H1 (cell line): Measurements from ENCODE around the gene TRIM39. TPM values are rescaled to one million over a fixed set of nuclear protein-coding genes. Genes with fewer than 3 reads are reported as not detected.

Experiments
- CHD2 ChIP-seq: IDR thresholded peaks from 2 replicates; pipeline ENCODE4 v1.6.1; 2012; ENCODE audit warnings: low read length, improper control_type of control experiment
- SIN3A ChIP-seq, 2 experiments: IDR thresholded peaks in 1 of 2; conservative IDR thresholded peaks in 1 of 2; 2 replicates each; pipeline ENCODE4 v1.6.1; 2011 to 2012; ENCODE audit warnings: low read length in 2 of 2, improper control_type of control experiment in 1 of 2, low read depth in 1 of 2, mild to moderate bottlenecking in 1 of 2
- SIX5 ChIP-seq: IDR thresholded peaks from 2 replicates; pipeline ENCODE4 v1.6.1; 2011; ENCODE audit warnings: mild to moderate bottlenecking, low read depth, low read length
- SP4 ChIP-seq: IDR thresholded peaks from 2 replicates; pipeline ENCODE4 v1.6.1; 2012; ENCODE audit warnings: low read length, inconsistent platforms
- TAF1 ChIP-seq: IDR thresholded peaks from 2 replicates; pipeline ENCODE4 v1.6.1; 2011; ENCODE audit warnings: mild to moderate bottlenecking, low read depth, low read length
- polyA plus RNA-seq, 7 experiments: library from polyadenylated mRNA; depleted of rRNA in 3 of 7; stranded (reverse) in 5 of 7; unstranded in 2 of 7; fragments of >200 nt in 5 of 7; fragments of 200-250 nt in 2 of 7; gene quantifications; 1 replicate in 5 of 7; 2 replicates in 1 of 7; 4 replicates in 1 of 7; pipeline versions ENCODE4 v1.2.1 to v1.2.3, GENCODE V29; 2011 to 2013; ENCODE audit warnings: missing spikeins in 2 of 7, mixed read lengths in 2 of 7
- total RNA-seq: library from RNA; stranded (reverse); fragmentation: NEBNext Ultra II Directional; extraction: Animal tissue kit (Norgen Biotek cat#: 25700); gene quantifications from 2 replicates; pipeline ENCODE4 v1.2.1, GENCODE V29; 2021
- TF ChIP-seq, protein P1 (sequence below): IDR thresholded peaks from 2 replicates; pipeline ENCODE4 v1.6.1; 2012; ENCODE audit warnings: inconsistent platforms
- TF ChIP-seq, protein P2 (sequence below), 3 experiments: IDR thresholded peaks; 1 replicate in 2 of 3; 2 replicates in 1 of 3; pipeline versions ENCODE4 v1.5.1 to v1.6.1; 2011; ENCODE audit warnings: low read length in 3 of 3, mild to moderate bottlenecking in 3 of 3, inconsistent platforms in 2 of 3, low read depth in 1 of 3, moderate library complexity in 1 of 3; ENCODE audit not compliant: insufficient read depth in 1 of 3; ENCODE audit errors: control extremely low read depth in 1 of 3
- TF ChIP-seq, protein P3 (sequence below): fragments of 300-600 bp; sonication (generic); IDR thresholded peaks from 2 replicates; pipeline ENCODE4 v1.7.1; 2012; ENCODE audit warnings: low read length, moderate library complexity, mild to moderate bottlenecking, inconsistent platforms; ENCODE audit not compliant: insufficient replicate concordance

Gene TRIM39
- total and polyA plus RNA-seq, 2 of the 8 experiments (the other 6 are each of a cell fraction or from before 2014, with no cell fraction given), result 7.3 to 26.1 TPM

DNA sequence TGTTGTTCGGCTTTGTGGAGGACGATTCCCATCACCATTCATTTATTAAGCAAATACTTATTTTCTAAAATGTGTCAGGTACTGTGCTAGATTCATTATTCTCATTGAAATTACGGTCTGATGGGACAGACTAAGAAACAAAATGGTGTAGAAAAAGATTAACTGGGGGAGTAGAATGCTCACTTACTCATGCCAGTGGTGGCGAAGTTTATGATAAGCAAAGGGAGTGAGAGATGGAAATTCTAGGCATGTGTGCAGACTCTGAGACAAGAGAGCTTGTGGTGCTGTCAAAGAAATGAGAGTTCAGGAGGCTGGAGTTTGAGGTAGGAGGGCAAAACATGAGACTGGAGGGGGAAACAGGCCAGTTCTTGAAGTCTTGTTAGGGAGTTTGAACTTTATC lies 19.1 kb downstream of the TRIM39 start (continued):
- TF ChIP-seq, protein P1, sequence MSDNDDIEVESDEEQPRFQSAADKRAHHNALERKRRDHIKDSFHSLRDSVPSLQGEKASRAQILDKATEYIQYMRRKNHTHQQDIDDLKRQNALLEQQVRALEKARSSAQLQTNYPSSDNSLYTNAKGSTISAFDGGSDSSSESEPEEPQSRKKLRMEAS, result no peak
- TF ChIP-seq, protein P2, sequence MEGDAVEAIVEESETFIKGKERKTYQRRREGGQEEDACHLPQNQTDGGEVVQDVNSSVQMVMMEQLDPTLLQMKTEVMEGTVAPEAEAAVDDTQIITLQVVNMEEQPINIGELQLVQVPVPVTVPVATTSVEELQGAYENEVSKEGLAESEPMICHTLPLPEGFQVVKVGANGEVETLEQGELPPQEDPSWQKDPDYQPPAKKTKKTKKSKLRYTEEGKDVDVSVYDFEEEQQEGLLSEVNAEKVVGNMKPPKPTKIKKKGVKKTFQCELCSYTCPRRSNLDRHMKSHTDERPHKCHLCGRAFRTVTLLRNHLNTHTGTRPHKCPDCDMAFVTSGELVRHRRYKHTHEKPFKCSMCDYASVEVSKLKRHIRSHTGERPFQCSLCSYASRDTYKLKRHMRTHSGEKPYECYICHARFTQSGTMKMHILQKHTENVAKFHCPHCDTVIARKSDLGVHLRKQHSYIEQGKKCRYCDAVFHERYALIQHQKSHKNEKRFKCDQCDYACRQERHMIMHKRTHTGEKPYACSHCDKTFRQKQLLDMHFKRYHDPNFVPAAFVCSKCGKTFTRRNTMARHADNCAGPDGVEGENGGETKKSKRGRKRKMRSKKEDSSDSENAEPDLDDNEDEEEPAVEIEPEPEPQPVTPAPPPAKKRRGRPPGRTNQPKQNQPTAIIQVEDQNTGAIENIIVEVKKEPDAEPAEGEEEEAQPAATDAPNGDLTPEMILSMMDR (IDR thresholded peaks at IDR 0.05; ENCODE audit: control extremely low read depth in 1 of 3, insufficient read depth in 1 of 3, low read depth in 1 of 3, low read length in 3 of 3), result no peak
- TF ChIP-seq SIX5 (no peak), SP4 (no peak), SIN3A (conservative IDR thresholded peaks at IDR 0.05 in 1 of 2, IDR thresholded peaks at IDR 0.05 in 1 of 2; ENCODE audit: low read depth in 1 of 2, low read length in 2 of 2) (no peak), TAF1 (no peak), CHD2 (no peak)
- TF ChIP-seq, protein P3, sequence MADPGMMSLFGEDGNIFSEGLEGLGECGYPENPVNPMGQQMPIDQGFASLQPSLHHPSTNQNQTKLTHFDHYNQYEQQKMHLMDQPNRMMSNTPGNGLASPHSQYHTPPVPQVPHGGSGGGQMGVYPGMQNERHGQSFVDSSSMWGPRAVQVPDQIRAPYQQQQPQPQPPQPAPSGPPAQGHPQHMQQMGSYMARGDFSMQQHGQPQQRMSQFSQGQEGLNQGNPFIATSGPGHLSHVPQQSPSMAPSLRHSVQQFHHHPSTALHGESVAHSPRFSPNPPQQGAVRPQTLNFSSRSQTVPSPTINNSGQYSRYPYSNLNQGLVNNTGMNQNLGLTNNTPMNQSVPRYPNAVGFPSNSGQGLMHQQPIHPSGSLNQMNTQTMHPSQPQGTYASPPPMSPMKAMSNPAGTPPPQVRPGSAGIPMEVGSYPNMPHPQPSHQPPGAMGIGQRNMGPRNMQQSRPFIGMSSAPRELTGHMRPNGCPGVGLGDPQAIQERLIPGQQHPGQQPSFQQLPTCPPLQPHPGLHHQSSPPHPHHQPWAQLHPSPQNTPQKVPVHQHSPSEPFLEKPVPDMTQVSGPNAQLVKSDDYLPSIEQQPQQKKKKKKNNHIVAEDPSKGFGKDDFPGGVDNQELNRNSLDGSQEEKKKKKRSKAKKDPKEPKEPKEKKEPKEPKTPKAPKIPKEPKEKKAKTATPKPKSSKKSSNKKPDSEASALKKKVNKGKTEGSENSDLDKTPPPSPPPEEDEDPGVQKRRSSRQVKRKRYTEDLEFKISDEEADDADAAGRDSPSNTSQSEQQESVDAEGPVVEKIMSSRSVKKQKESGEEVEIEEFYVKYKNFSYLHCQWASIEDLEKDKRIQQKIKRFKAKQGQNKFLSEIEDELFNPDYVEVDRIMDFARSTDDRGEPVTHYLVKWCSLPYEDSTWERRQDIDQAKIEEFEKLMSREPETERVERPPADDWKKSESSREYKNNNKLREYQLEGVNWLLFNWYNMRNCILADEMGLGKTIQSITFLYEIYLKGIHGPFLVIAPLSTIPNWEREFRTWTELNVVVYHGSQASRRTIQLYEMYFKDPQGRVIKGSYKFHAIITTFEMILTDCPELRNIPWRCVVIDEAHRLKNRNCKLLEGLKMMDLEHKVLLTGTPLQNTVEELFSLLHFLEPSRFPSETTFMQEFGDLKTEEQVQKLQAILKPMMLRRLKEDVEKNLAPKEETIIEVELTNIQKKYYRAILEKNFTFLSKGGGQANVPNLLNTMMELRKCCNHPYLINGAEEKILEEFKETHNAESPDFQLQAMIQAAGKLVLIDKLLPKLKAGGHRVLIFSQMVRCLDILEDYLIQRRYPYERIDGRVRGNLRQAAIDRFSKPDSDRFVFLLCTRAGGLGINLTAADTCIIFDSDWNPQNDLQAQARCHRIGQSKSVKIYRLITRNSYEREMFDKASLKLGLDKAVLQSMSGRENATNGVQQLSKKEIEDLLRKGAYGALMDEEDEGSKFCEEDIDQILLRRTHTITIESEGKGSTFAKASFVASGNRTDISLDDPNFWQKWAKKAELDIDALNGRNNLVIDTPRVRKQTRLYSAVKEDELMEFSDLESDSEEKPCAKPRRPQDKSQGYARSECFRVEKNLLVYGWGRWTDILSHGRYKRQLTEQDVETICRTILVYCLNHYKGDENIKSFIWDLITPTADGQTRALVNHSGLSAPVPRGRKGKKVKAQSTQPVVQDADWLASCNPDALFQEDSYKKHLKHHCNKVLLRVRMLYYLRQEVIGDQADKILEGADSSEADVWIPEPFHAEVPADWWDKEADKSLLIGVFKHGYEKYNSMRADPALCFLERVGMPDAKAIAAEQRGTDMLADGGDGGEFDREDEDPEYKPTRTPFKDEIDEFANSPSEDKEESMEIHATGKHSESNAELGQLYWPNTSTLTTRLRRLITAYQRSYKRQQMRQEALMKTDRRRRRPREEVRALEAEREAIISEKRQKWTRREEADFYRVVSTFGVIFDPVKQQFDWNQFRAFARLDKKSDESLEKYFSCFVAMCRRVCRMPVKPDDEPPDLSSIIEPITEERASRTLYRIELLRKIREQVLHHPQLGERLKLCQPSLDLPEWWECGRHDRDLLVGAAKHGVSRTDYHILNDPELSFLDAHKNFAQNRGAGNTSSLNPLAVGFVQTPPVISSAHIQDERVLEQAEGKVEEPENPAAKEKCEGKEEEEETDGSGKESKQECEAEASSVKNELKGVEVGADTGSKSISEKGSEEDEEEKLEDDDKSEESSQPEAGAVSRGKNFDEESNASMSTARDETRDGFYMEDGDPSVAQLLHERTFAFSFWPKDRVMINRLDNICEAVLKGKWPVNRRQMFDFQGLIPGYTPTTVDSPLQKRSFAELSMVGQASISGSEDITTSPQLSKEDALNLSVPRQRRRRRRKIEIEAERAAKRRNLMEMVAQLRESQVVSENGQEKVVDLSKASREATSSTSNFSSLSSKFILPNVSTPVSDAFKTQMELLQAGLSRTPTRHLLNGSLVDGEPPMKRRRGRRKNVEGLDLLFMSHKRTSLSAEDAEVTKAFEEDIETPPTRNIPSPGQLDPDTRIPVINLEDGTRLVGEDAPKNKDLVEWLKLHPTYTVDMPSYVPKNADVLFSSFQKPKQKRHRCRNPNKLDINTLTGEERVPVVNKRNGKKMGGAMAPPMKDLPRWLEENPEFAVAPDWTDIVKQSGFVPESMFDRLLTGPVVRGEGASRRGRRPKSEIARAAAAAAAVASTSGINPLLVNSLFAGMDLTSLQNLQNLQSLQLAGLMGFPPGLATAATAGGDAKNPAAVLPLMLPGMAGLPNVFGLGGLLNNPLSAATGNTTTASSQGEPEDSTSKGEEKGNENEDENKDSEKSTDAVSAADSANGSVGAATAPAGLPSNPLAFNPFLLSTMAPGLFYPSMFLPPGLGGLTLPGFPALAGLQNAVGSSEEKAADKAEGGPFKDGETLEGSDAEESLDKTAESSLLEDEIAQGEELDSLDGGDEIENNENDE, result no peak
